Measurements from ENCODE around the gene ASB2.

The ASB2 gene

GRCh38 chr14:94001501-94002396, 25.4 kb upstream of the ASB2 start:
- peak; percentile 68 for DNase-seq (ENCODE audit: low spot score)

GRCh38 chr14:94001016-94001415, 24.6 kb upstream of the ASB2 start:
- no peak for DNase-seq (ENCODE audit: low spot score)

DNA sequence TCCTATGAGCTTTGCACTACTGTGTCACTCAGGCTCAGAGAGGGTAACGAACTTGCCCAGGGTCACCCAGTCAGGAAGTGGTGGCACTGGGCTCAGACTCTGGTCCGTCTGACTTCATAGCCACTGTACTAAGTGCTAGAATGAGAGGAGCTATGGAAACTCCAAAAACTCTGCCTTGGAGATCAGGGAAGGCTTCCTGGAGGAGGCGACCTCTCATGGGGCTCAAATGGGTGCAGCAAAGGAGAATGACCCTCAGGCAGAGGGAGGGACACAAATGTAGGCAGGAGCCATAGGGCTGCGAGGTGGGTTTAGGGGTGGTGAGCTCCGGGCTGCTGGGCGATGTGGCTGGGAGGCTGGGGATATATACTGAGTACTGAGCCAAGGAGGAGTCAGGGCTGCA, 23.9 kb upstream of the ASB2 start:
- no peak for DNase-seq (ENCODE audit: low spot score)

DNA sequence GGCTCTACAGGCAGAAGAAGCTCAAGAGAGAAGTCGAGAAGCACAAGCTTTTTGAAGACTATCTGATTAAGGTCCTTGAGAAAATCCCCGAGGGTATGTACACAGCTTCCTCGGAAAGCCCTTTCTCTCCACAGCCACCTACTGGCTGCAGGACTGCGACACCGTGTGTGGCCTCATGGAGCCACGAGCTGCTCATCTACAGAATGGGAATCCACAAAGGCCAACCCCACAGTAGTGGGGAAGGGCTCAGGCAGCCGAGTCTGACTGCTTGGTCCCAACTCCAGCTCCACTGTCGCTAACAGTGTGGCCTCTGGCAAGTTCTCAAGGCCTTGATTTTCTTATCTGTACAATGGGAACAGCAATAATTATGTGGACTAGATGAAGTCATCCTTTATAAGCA, 23.2 kb upstream of the ASB2 start:
- no peak for DNase-seq (ENCODE audit: low spot score)

DNA sequence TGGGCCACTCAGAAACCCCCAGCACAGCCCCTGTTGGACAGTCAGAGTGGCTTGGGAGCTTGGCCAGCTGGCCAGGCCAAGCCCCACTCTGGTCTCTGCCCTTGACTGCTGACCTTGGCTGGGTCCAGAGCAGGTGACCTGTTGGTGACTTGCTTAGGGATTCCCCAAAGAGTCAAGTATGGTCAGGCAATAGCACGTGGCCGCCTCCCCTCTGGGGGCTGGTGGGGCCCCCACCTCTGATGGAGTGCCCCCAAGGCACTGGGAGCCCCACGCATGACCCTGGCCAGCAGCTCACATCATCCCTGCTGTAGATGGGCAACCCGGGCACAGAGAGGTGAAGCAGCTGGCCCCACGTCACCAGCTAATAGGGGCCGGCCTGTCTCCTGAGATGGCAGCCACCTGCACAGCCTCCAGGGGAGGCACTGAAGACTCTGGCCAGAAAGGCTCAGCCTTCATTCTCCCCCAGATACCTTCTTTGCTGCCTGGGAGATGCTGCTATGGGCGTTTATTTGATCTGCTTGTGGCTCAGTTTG, 22.6 kb upstream of the ASB2 start:
- DNase-seq (ENCODE audit: low spot score), result no peak

GRCh38 chr14:93997916-93998870, 21.8 kb upstream of the ASB2 start:
- DNase-seq (ENCODE audit: low spot score), result no peak

GRCh38 chr14:93997082-93997481, 20.7 kb upstream of the ASB2 start, which contains the start of gene CCDC197:
TSS of gene CCDC197 (plus strand) at chr14:93997301. CDS start at chr14:93998132, 831 bp downstream.
- DNase-seq (ENCODE audit: low spot score), result no peak

- DNase-seq (ENCODE audit: low spot score), result no peak
Observed at GRCh38 chr14:93996130-93996695, 19.8 kb upstream of the ASB2 start.

DNA sequence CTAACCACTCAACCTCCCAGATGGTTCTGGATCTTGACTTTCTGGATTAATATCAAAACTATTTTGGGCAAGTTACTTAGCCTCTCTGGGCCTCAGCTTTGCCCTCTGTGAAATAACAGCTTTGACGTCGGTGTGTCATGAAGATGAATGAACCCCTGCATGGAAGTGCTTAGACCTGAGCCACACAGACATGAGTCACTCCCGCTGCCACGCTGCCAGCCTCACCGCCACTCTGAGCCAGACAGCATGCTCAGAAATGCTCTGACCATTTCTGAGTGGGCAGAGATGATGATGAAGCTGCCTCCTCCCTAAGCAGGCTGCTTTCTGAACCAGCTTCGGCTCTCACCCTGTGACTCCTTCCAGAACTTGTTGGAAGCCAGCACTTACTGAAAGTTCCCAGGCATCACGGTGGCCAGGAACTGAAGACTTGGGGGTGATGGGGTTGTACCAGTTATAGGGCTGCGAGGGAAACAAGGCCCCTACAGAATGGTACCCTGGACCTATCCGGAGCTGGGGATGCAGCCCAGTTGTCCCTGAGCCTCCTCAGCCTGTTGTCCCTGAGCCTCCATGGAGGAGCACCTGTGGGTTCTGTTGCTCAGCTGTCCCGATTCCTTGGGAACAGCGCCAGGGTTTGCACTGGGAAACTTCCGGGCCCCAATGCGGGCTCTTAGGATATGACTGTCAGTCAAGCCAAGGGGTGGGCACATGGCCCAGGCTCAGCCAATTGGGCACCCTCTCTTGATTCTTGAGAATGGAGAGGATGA, 18.7 kb upstream of the ASB2 start:
- DNase-seq (ENCODE audit: low spot score), result peak; percentile 24

- no peak for DNase-seq (ENCODE audit: low spot score)
Observed at GRCh38 chr14:93993382-93993781, 17.0 kb upstream of the ASB2 start.

DNA sequence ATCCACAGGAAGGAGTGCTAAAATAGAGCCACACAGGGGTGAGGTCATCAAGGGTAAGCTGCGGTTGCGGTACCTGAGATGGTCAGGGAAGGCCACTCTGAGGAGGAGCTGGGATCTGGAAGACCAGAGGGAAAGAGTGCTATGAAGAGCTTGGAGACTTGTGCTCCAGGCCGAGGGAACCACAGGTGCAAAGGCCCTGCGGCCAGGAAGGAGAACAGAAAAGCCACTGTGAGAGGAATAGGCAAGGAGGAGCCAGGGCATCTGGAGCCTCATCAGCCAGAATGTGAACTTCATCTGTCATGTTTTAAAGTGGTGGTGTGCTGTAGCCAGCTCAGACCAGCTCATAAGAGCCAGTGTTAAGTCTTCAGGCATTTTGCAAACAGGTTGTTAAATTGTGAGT, 15.3 kb upstream of the ASB2 start:
- DNase-seq (ENCODE audit: low spot score), result no peak

DNA sequence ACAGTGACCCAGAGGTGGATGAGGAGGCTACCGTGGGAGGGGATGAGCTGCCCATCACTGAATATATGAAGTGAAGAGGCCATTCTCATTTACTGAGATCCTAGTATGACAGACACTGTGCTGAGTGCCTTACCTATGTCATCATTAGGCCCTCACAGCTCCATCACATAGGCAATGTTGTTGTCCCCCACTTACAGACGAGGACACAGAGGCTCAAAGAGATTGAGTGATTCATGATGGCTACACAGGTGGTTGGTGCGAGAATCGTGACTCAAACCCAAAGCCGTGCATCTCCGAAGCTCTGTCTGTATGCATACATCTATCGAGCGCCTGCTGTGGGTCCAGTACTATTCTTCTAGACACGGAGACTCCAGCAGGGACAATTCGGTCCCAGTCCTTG, 14.8 kb upstream of the ASB2 start:
- no peak for DNase-seq (ENCODE audit: low spot score)

- DNase-seq (ENCODE audit: low spot score), result no peak
Observed at GRCh38 chr14:93989939-93990338, 13.6 kb upstream of the ASB2 start.

DNA sequence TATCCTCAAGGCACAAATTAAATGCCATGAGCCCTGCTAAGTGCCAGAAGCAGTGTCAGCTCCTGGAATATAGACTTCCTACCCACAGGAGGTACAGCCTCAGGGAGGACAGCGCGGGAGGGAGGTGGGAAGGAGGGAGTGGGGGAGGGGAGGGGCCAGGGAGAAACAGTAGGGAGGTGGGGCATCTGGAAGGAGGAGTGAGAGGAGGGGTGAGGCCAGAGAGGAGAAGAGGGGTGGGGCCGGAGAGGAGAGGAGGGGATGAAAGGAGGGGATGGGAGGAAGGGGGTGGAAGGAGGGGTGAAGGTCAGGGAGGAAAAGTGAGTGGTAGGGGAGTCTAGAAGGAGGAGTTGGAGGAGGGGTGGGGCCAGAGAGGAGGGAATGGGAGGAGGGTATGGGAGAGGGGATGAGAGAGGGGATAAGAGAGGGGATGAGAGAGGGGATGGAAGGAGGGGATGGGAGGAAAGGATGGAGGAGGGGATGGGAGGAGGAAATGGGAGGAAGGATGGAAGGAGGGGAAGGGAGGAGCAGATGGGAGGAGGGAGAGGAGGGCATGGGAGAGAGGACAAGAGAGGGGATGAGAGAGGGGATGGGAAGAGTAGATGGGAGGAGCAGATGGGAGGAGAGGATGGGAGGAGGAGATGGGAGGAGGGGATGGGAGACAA, 11.6 kb upstream of the ASB2 start:
- no peak for DNase-seq (ENCODE audit: low spot score)

DNA sequence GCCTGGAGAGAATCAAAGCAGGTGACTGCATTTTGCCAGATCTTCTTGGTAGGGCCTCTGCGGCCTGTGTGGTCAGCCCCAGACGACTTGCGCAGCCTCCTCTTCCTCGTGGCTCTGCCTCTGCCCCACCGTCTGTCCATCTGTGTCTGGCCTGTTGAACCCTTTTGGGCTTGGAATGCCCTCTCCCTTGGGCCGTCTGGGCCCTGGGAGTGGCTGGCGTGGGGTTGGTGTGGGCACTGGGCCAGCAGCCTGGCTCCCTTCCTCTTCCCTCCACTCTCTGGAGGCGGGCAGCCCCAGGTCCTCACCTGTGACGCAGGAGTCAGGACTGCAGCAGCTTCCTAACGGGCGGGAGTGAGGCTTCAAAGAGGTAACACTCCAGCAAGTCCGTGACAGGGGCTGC, 11.0 kb upstream of the ASB2 start:
- no peak for DNase-seq (ENCODE audit: low spot score)

DNA sequence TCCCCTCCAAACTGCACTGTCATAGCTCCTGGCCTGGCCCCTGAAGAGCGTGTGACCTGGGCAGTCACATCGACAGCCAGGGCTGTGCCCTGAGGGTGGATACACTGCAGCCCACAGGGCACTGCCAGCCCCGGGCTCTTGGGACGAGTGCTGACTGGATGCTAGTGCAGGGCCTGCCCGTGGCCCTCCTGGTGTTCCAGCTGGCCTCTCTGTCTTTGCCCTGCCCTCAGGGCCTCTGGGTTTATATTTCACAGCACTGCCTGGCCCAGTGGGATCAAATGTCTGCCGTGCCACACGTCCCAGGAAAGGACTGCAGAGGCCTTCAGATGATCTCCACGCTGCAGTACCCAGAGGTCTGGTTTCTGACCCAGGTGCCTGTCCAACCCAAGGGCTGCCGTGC, 10.6 kb upstream of the ASB2 start:
- no peak for DNase-seq (ENCODE audit: low spot score)

DNA sequence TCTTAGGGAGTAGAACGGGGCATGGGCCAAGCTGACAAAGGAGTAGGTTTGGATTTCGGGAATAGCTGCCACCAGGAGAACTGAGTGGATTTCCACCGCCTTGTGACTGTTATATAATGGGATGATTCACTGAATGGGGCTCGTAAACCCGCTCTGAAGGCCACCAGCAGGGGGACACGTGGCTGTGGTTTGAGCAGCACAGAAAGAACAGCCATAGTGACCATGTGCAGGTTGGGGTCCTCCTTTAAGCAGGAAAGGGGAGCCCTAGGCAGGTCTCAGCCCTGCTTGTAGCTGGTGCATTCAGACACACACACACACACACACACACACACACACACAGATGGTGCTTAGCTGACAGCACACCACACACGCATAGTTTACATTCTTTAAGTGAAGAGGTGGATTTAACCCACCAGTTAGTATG, 8.6 kb upstream of the ASB2 start:
- DNase-seq (ENCODE audit: low spot score), result no peak

DNA sequence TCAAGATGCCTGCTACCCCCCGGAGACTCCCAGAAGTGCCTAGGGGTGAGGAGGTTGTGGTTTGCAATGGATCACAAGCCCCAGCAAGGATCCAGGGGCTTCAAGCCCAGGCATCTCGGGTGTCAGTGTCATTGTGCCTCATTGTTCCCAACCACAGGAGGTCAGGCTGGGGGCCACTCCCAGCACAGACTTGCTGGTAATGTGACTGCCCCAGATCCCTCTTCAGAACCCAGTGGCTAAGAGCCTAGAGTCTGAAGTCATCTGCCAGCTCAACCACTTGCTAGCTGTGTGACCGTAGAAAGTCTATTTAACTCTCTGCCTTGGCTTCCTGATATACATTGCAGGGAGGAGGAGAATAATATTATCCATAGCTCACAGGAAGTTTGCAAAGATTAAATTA, 7.7 kb upstream of the ASB2 start:
- no peak for DNase-seq (ENCODE audit: low spot score)

GRCh38 chr14:93982230-93983007, 6.0 kb upstream of the ASB2 start:
- DNase-seq (ENCODE audit: low spot score), result no peak
